NCI-H748 (cell line): ENCODE data around the gene TANGO2.

Source experiments
- DNase-seq: peaks from one replicate; lab custom pipeline; 2025; ENCODE audit not compliant: unreplicated experiment; lab: John Stamatoyannopoulos, UW

The TANGO2 gene

GRCh38 chr22:20020533-20021195 is at the start of gene TANGO2:
TSS of gene TANGO2 (plus strand) at chr22:20021110. CDS start at chr22:20036799, 15,689 bp downstream.
- peak; percentile 89 for DNase-seq

GRCh38 chr22:19971276-19972124 is 49.4 kb upstream of the TANGO2 start:
- DNase-seq: no peak

- no peak for DNase-seq
Observed at GRCh38 chr22:19972251-19972650, 48.7 kb upstream of the TANGO2 start.

GRCh38 chr22:19972652-19973550 is 48.0 kb upstream of the TANGO2 start:
- DNase-seq: no peak

GRCh38 chr22:19973551-19974267 is 47.2 kb upstream of the TANGO2 start:
- no peak for DNase-seq

- DNase-seq: peak; percentile 98
Observed at GRCh38 chr22:19974268-19974861, 46.5 kb upstream of the TANGO2 start.

GRCh38 chr22:19974935-19975706 is 45.8 kb upstream of the TANGO2 start:
- peak; percentile 73 for DNase-seq

GRCh38 chr22:19975707-19976035 is 45.2 kb upstream of the TANGO2 start:
- no peak for DNase-seq

- DNase-seq: no peak
Observed at GRCh38 chr22:19976671-19977070, 44.2 kb upstream of the TANGO2 start.

- no peak for DNase-seq
Observed at GRCh38 chr22:19977296-19978243, 43.3 kb upstream of the TANGO2 start.

- no peak for DNase-seq
Observed at GRCh38 chr22:19978748-19979147, 42.2 kb upstream of the TANGO2 start.

GRCh38 chr22:19979712-19980493 is 41.0 kb upstream of the TANGO2 start:
- DNase-seq: no peak

GRCh38 chr22:19980766-19981165 is 40.1 kb upstream of the TANGO2 start:
- no peak for DNase-seq

GRCh38 chr22:19981171-19981960 is 39.5 kb upstream of the TANGO2 start:
- no peak for DNase-seq

GRCh38 chr22:19981961-19982920 is 38.7 kb upstream of the TANGO2 start:
- DNase-seq: no peak
